A673 (cell line): ENCODE results near the gene PVR. TPM values are rescaled to one million over a fixed set of nuclear protein-coding genes. Genes with fewer than 3 reads are reported as not detected.

Experiments
- BruUV-seq: library from RNA; stranded (reverse); fragments of 400-500 nt; replicated peaks from 2 replicates; lab custom pipeline; 2021; lab: Mats Ljungman, UMichigan
- CTCF ChIA-PET: fragments of 300-600 bp; sonication (Branson Sonifier 250); formaldehyde crosslinking; loops from one replicate; lab custom pipeline; 2022; ENCODE audit warnings: antibody characterized with exemption; lab: Charles Lee
- POLR2A ChIA-PET: fragments of 300-600 bp; sonication (Branson Sonifier 250); formaldehyde crosslinking; loops from one replicate; lab custom pipeline; 2022; ENCODE audit warnings: antibody characterized with exemption; ENCODE audit not compliant: low non-redundant PET; lab: Charles Lee
- DNase-seq: peaks from one replicate; pipeline ENCODE4 v3.0.0-alpha.2; 2015; ENCODE audit warnings: low spot score
- H3K27ac ChIP-seq: fragments of 200-600 bp; sonication (generic); 2 replicates; pipeline ENCODE4 v1.5.1; 2016; ENCODE audit warnings: mixed run types, low read depth, mild to moderate bottlenecking, mixed read lengths, antibody characterized with exemption, low read length; ENCODE audit not compliant: poor library complexity, severe bottlenecking
- H3K27me3 ChIP-seq: fragments of 200-600 bp; sonication (generic); replicated peaks from 2 replicates; pipeline ENCODE4 v1.6.1; 2017; ENCODE audit warnings: mixed run types, low read depth, mild to moderate bottlenecking, mixed read lengths, antibody characterized with exemption, low read length; ENCODE audit not compliant: insufficient read depth, poor library complexity
- H3K36me3 ChIP-seq: fragments of 200-600 bp; sonication (generic); 2 replicates; pipeline ENCODE4 v1.6.1; 2016; ENCODE audit warnings: mixed run types, mild to moderate bottlenecking, mixed read lengths, antibody characterized with exemption, low read length; ENCODE audit not compliant: insufficient read depth, poor library complexity, severe bottlenecking
- H3K4me1 ChIP-seq: fragments of 200-600 bp; sonication (generic); 2 replicates; pipeline ENCODE4 v1.6.1; 2017; ENCODE audit warnings: mixed run types, mild to moderate bottlenecking, mixed read lengths, antibody characterized with exemption, low read length; ENCODE audit not compliant: insufficient read depth, poor library complexity, severe bottlenecking
- H3K4me3 ChIP-seq: fragments of 200-600 bp; sonication (generic); 2 replicates; pipeline ENCODE4 v1.5.1; 2016; ENCODE audit warnings: low read depth, mixed run types, mild to moderate bottlenecking, mixed read lengths, low read length; ENCODE audit not compliant: poor library complexity, severe bottlenecking
- H3K9me3 ChIP-seq: fragments of 200-600 bp; sonication (generic); 2 replicates; pipeline ENCODE4 v1.6.1; 2016; ENCODE audit warnings: mixed run types, low read depth, mild to moderate bottlenecking, mixed read lengths, antibody characterized with exemption, low read length; ENCODE audit not compliant: poor library complexity, severe bottlenecking
- EZH2 ChIP-seq: fragments of 200-600 bp; sonication (generic); IDR thresholded peaks from 2 replicates; pipeline ENCODE4 v1.6.1; 2017; ENCODE audit warnings: borderline replicate concordance, low read depth, mild to moderate bottlenecking, mixed read lengths, antibody characterized with exemption, low read length; ENCODE audit not compliant: poor library complexity, severe bottlenecking
- intact Hi-C: fragments of 100-400 bp; cut with micrococcal nuclease; formaldehyde crosslinking; loops from one replicate; pipeline ENCODE4 v1.10.0; 2022; ENCODE audit not compliant: unreplicated experiment
- total RNA-seq: library from RNA; stranded (reverse); gene quantifications from 2 replicates; pipeline ENCODE4 v1.2.3, GENCODE V29; 2021
- TF ChIP-seq, protein P1 (sequence below): fragments of 300-800, 200-600 bp; sonication (generic); conservative IDR thresholded peaks from 2 replicates; pipeline ENCODE4 v1.5.1; 2017; ENCODE audit warnings: low read depth, mild to moderate bottlenecking, antibody characterized with exemption, low read length, moderate library complexity, mixed read lengths

The PVR gene
- total RNA-seq, 1 experiment from 2014 or later = 29.5 TPM

DNA sequence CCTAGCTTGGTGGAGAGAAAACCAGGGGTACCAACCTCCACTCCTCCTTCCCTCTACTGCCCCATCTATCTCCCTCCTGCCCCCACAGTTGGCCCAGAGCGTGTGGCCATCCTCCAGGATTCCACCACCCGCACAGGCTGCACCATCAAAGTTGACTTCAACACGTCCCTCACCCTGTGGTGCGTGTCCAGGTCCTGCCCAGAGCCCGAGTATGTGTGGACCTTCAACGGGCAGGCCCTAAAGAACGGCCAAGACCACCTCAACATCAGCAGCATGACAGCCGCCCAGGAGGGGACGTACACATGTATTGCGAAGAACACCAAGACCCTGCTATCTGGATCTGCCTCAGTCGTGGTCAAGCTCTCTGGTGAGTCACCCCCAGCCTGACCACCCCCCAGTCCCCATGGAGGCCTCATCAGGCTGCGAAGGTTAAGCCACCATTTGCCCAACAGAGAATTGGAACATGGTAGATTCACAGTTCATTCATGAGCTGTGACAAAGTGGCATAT lies 61.8 kb downstream of the PVR start:
- POLR2A ChIA-PET = no interaction called here
- Histone ChIP-seq H3K4me1 (no peaks in the 10 kb centered on the region), H3K4me3 (no peak overlapping the region), H3K27me3 (no peaks in the 10 kb centered on the region), H3K36me3 (no peaks in the 10 kb centered on the region), H3K27ac (no peak overlapping the region), H3K9me3 (no peaks in the 10 kb centered on the region)
- intact Hi-C loops = no loop called here
- DNase-seq = no peak
- CTCF ChIA-PET = no interaction called here
- BruUV-seq = no TSS peak
- TF ChIP-seq, protein P1, sequence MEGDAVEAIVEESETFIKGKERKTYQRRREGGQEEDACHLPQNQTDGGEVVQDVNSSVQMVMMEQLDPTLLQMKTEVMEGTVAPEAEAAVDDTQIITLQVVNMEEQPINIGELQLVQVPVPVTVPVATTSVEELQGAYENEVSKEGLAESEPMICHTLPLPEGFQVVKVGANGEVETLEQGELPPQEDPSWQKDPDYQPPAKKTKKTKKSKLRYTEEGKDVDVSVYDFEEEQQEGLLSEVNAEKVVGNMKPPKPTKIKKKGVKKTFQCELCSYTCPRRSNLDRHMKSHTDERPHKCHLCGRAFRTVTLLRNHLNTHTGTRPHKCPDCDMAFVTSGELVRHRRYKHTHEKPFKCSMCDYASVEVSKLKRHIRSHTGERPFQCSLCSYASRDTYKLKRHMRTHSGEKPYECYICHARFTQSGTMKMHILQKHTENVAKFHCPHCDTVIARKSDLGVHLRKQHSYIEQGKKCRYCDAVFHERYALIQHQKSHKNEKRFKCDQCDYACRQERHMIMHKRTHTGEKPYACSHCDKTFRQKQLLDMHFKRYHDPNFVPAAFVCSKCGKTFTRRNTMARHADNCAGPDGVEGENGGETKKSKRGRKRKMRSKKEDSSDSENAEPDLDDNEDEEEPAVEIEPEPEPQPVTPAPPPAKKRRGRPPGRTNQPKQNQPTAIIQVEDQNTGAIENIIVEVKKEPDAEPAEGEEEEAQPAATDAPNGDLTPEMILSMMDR = no peak
- TF ChIP-seq EZH2 = no peak

DNA sequence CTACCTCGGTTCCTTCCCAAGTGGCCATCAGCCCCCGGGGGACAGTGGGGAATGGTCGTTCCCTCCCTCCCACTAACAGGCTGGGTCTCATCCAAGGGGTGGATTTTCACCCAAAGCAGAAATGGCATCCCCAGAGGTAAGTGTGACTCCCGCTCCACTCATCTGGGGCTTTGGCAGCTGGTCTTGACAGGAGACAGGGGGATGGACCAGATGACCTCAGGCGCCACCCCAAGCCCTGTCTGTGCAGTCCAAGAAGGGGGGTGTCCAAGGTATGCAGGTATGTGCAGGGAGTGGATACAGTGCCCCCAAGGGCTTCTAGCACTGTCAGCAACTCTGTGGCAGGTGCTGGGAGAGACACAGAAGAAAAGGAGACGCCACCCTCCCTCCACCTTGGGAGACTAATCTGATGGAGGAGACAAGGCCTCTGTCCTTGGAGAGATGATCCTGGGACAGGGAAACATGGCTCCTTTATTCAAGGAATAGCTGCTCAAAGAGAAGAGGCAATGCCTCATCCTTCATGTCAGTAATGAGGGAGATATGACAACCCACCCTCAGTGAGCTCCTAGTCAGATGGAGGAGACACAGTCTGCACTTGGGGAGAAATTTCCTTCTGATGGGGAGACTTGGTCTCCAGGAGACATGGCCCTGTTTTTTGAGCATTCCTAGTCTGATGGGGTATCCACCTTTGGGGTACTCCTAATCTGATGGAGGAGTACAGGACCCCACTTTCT lies 63.0 kb downstream of the PVR start:
- intact Hi-C loops = no loop called here
- Histone ChIP-seq H3K4me3 (no peak overlapping the region), H3K4me1 (no peaks in the 10 kb centered on the region), H3K9me3 (no peaks in the 10 kb centered on the region), H3K36me3 (no peaks in the 10 kb centered on the region), H3K27me3 (no peaks in the 10 kb centered on the region), H3K27ac (no peak overlapping the region)
- no peak for DNase-seq
- BruUV-seq = no TSS peak
- TF ChIP-seq, protein P1 = no peak
- no peak for TF ChIP-seq EZH2
- ChIA-PET CTCF (no interaction called here), POLR2A (no interaction called here)

DNA sequence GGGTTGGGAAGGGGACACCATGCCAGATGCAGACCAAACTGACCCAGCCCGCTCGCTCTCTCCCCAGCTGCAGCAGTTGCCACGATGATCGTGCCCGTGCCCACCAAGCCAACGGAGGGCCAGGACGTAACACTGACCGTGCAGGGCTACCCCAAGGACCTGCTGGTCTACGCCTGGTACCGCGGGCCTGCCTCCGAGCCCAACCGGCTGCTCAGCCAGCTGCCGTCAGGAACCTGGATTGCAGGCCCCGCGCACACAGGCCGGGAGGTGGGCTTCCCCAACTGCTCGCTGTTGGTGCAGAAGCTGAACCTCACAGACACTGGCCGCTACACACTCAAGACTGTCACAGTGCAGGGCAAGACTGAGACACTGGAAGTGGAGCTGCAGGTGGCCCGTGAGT lies 64.1 kb downstream of the PVR start:
- no peaks in the 10 kb centered on the region for H3K27me3 ChIP-seq
- no peak overlapping the region for H3K4me3 ChIP-seq
- H3K27ac ChIP-seq = no peak overlapping the region
- POLR2A ChIA-PET = no interaction called here
- no peak for TF ChIP-seq EZH2
- TF ChIP-seq, protein P1 = no peak
- CTCF ChIA-PET = no interaction called here
- BruUV-seq = no TSS peak
- no peaks in the 10 kb centered on the region for H3K36me3 ChIP-seq
- no peaks in the 10 kb centered on the region for H3K9me3 ChIP-seq
- DNase-seq = no peak
- intact Hi-C loops = no loop called here
- no peaks in the 10 kb centered on the region for H3K4me1 ChIP-seq
